Measurements from ENCODE around the gene GABRG3. TPM values are rescaled to one million over a fixed set of nuclear protein-coding genes. Genes with fewer than 3 reads are reported as not detected.

GABRG3 gene
- polyA plus RNA-seq, 1 experiment = not detected

GRCh38 chr15:27089233-27089586 is 118.2 kb downstream of the GABRG3 start:
- H3K4me3 ChIP-seq (ENCODE audit: low read depth, low read length) = no peak overlapping the region
- ChIA-PET CTCF (no interaction called here), POLR2A (no interaction called here)
- TF ChIP-seq CTCF (IDR thresholded peaks at IDR 0.05; ENCODE audit: insufficient read depth, low read depth, low read length) = no peak
- DNase-seq (ENCODE audit: low read depth) = no peak
- H3K27me3 ChIP-seq (ENCODE audit: control insufficient read depth, insufficient read depth, low read length) = no peaks in the 10 kb centered on the region
- H3K36me3 ChIP-seq (ENCODE audit: control insufficient read depth, insufficient read depth, low read length) = no peaks in the 10 kb centered on the region

- H3K4me3 ChIP-seq (ENCODE audit: low read depth, low read length) = no peak overlapping the region
- no peak for DNase-seq (ENCODE audit: low read depth)
- H3K27me3 ChIP-seq (ENCODE audit: control insufficient read depth, insufficient read depth, low read length) = no peaks in the 10 kb centered on the region
- POLR2A ChIA-PET = no interaction called here
- no peak for TF ChIP-seq CTCF (IDR thresholded peaks at IDR 0.05; ENCODE audit: insufficient read depth, low read depth, low read length)
- CTCF ChIA-PET = no interaction called here
- no peaks in the 10 kb centered on the region for H3K36me3 ChIP-seq (ENCODE audit: control insufficient read depth, insufficient read depth, low read length)
Measured at GRCh38 chr15:27089676-27090075, 118.7 kb downstream of the GABRG3 start.

DNA sequence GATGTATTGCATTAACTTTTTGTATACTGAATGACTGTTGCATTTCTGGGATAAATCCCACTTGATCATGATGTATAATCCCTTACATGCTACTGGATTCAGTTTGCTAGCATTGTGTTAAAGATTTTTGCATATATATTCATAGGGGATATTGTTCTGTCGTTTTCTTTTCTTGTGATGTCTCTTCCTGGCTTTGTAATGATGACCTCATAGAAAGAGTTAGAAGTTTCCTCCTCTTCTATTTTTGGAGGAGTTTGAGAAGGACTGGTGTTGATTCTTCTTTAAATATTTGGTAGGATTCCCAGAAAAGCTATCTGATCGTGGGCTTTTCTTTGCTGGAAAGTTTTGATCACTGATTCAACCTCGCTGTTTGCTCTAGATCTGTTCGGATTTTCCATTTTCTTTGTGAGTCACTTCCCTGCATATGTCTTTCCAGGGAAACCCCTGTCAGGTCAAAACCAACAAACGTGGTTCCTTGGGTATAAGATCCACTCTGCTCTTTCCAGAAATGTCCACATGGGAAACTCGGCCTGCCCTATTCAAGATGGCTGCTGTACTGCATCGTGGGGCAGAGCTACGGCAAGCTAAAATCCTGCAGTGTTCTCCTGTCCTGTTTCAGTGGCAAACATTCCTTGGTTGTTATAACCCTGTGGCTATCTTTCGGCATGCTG is 120.4 kb downstream of the GABRG3 start:
- no peaks in the 10 kb centered on the region for H3K36me3 ChIP-seq (ENCODE audit: control insufficient read depth, insufficient read depth, low read length)
- no peaks in the 10 kb centered on the region for H3K27me3 ChIP-seq (ENCODE audit: control insufficient read depth, insufficient read depth, low read length)
- ChIA-PET CTCF (no interaction called here), POLR2A (no interaction called here)
- no peak for DNase-seq (ENCODE audit: low read depth)
- no peak overlapping the region for H3K4me3 ChIP-seq (ENCODE audit: low read depth, low read length)
- TF ChIP-seq CTCF (IDR thresholded peaks at IDR 0.05; ENCODE audit: insufficient read depth, low read depth, low read length) = no peak

DNA sequence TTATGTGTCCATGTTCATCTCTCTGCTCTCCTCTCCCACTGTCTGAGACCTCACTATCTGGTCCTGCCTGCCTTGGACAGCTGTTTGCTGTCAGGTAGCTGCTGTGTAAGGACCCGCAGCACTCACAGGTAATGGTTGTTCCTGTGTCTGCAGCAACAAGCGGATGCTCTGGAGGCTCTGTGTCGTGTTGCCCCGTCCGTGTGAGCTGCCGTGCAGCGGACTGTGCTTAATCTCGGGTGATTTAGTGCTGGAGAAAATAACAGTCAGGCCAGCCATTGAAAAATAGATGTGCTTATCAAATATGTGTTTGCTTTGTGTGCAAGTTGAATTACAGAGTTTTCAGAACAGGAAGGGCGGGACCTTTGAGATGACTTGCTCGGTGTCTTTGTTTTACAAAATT is 121.4 kb downstream of the GABRG3 start:
- Histone ChIP-seq H3K4me3 (ENCODE audit: low read depth, low read length) (no peak overlapping the region), H3K36me3 (ENCODE audit: control insufficient read depth, insufficient read depth, low read length) (no peaks in the 10 kb centered on the region), H3K27me3 (ENCODE audit: control insufficient read depth, insufficient read depth, low read length) (no peaks in the 10 kb centered on the region)
- no peak for TF ChIP-seq CTCF (IDR thresholded peaks at IDR 0.05; ENCODE audit: insufficient read depth, low read depth, low read length)
- ChIA-PET POLR2A (no interaction called here), CTCF (no interaction called here)
- no peak for DNase-seq (ENCODE audit: low read depth)

DNA sequence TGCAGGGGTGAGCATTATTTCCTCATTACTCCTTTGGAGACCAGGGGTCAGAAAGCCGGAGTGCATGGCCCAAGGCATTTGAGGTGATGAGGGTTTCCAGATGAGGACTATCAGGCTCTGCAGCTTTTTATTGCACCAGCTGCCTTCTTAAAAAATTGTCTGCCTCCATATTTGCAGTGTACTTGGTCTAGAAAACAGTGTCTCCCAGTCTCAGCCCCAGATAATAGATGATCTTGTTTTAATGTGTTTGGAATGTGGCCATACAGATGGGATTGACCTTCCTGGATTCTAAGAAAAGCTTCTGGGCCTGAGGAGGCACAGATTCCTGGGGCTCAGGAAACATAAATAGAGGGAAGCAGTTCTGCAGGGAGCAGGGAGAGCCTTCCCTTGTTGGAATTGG is 123.3 kb downstream of the GABRG3 start:
- Histone ChIP-seq H3K36me3 (ENCODE audit: control insufficient read depth, insufficient read depth, low read length) (no peaks in the 10 kb centered on the region), H3K4me3 (ENCODE audit: low read depth, low read length) (no peak overlapping the region), H3K27me3 (ENCODE audit: control insufficient read depth, insufficient read depth, low read length) (no peaks in the 10 kb centered on the region)
- DNase-seq (ENCODE audit: low read depth) = no peak
- TF ChIP-seq CTCF (IDR thresholded peaks at IDR 0.05; ENCODE audit: insufficient read depth, low read depth, low read length) = no peak
- POLR2A ChIA-PET = no interaction called here
- CTCF ChIA-PET = no interaction called here

Measured in BJ (cell line).